Bronchial epithelial cell (primary cell): Measurements from ENCODE around the gene CHERP. TPM values are rescaled to one million over a fixed set of nuclear protein-coding genes. Genes with fewer than 3 reads are reported as not detected.
A peak's percentile ranks its signal among the peaks of the same experiment; 100 is the strongest.
"Not testable (repeated sequence)": the region's sequence is repeated elsewhere in the genome, so short reads cannot be mapped to it uniquely, and the experiment has no call there.

Experiments
- DNase-seq: peaks from one replicate; pipeline ENCODE4 v3.0.0-alpha.2; 2010; ENCODE audit warnings: low read depth
- FAIRE-seq: peaks from 2 replicates; lab custom pipeline; 2011; peaks lifted over from hg19 to GRCh38; lab: Jason Lieb, UNC
- H3K27me3 ChIP-seq: 2 replicates; pipeline ENCODE4 v1.5.1; 2011; ENCODE audit warnings: low read length; ENCODE audit not compliant: control insufficient read depth, insufficient read depth
- H3K36me3 ChIP-seq: 2 replicates; pipeline ENCODE4 v1.5.1; 2011; ENCODE audit warnings: low read length; ENCODE audit not compliant: control insufficient read depth, insufficient read depth
- H3K4me3 ChIP-seq: 2 replicates; pipeline ENCODE4 v1.5.1; 2011; ENCODE audit warnings: mild to moderate bottlenecking, low read depth, low read length, control low read depth
- CTCF ChIP-seq: IDR thresholded peaks from 2 replicates; pipeline ENCODE4 v1.5.1; 2011; ENCODE audit warnings: mild to moderate bottlenecking, moderate library complexity, low read length, control low read depth, inconsistent platforms; ENCODE audit not compliant: insufficient read depth, severe bottlenecking
- total RNA-seq: library from RNA; depleted of rRNA; stranded (reverse); fragments of >200 nt; gene quantifications from 2 replicates; pipeline ENCODE4 v1.2.1, GENCODE V29; 2014

Gene CHERP
- total RNA-seq, 1 donor from 2014 or later: 2.4 TPM

GRCh38 chr19:16554776-16555175 lies 12.5 kb upstream of the CHERP start:
- Histone ChIP-seq H3K4me3 (no peak overlapping the region), H3K27me3 (no peaks in the 10 kb centered on the region), H3K36me3 (peaks cover 26% of the 10 kb centered on the region)
- no peak for TF ChIP-seq CTCF
- FAIRE-seq (no peak), DNase-seq (no peak)

GRCh38 chr19:16551902-16552301 lies 9.7 kb upstream of the CHERP start:
- H3K36me3 ChIP-seq: peaks cover 23% of the 10 kb centered on the region
- H3K4me3 ChIP-seq, DNase-seq, H3K27me3 ChIP-seq, FAIRE-seq: not testable (repeated sequence)

- Histone ChIP-seq H3K4me3 (no peak overlapping the region), H3K27me3 (no peaks in the 10 kb centered on the region), H3K36me3 (peaks cover 9% of the 10 kb centered on the region)
- DNase-seq (no peak), FAIRE-seq (no peak)
- no peak for TF ChIP-seq CTCF
These were observed 6.7 kb upstream of the CHERP start for GRCh38 chr19:16548956-16549355.

- Histone ChIP-seq H3K36me3 (peaks cover 4% of the 10 kb centered on the region), H3K4me3 (no peak overlapping the region), H3K27me3 (no peaks in the 10 kb centered on the region)
- no peak for DNase-seq
- TF ChIP-seq CTCF: no peak
- FAIRE-seq: no peak
These were observed 2.4 kb upstream of the CHERP start for GRCh38 chr19:16544473-16545231.

GRCh38 chr19:16543734-16544133 lies 1.5 kb upstream of the CHERP start:
- H3K4me3 ChIP-seq, FAIRE-seq, DNase-seq, H3K27me3 ChIP-seq, H3K36me3 ChIP-seq: not testable (repeated sequence)

- no peak for FAIRE-seq
- Histone ChIP-seq H3K27me3 (no peaks in the 10 kb centered on the region), H3K4me3 (peak overlapping the region; percentile 81), H3K36me3 (peaks cover 6% of the 10 kb centered on the region)
- peak; percentile 10 for DNase-seq
- no peak for TF ChIP-seq CTCF
These were observed 754 bp upstream of the CHERP start for GRCh38 chr19:16542910-16543472.
